HG03571 (cell line): ENCODE results near the gene AP5Z1.

Source experiments
- ATAC-seq: cut with Tn5 transposase; IDR thresholded peaks from one replicate; pipeline ENCODE4 v1.9.1; 2021; ENCODE audit not compliant: unreplicated experiment

The AP5Z1 gene

GRCh38 chr7:4819560-4820404 is 44.4 kb downstream of the AP5Z1 start:
- ATAC-seq = no peak

GRCh38 chr7:4820405-4820966 is 45.1 kb downstream of the AP5Z1 start:
- ATAC-seq = no peak

- ATAC-seq = no peak
These were observed 45.6 kb downstream of the AP5Z1 start for GRCh38 chr7:4820967-4821471.

GRCh38 chr7:4822677-4823076 is 47.3 kb downstream of the AP5Z1 start:
- no peak for ATAC-seq

GRCh38 chr7:4823441-4824119 is 48.2 kb downstream of the AP5Z1 start:
- no peak for ATAC-seq

GRCh38 chr7:4824120-4824775 is 48.8 kb downstream of the AP5Z1 start:
- no peak for ATAC-seq

- ATAC-seq = no peak
These were observed 49.7 kb downstream of the AP5Z1 start for GRCh38 chr7:4825081-4825480.

GRCh38 chr7:4828720-4829383 is 53.4 kb downstream of the AP5Z1 start:
- ATAC-seq = no peak

GRCh38 chr7:4830176-4830575 is 54.8 kb downstream of the AP5Z1 start:
- no peak for ATAC-seq

GRCh38 chr7:4831723-4832495 is 56.5 kb downstream of the AP5Z1 start:
- no peak for ATAC-seq

GRCh38 chr7:4832711-4833110 is 57.3 kb downstream of the AP5Z1 start:
- no peak for ATAC-seq

- no peak for ATAC-seq
These were observed 57.8 kb downstream of the AP5Z1 start for GRCh38 chr7:4833176-4833575.

- no peak for ATAC-seq
These were observed 58.5 kb downstream of the AP5Z1 start for GRCh38 chr7:4833691-4834600.

GRCh38 chr7:4834601-4835397 is 59.4 kb downstream of the AP5Z1 start:
- ATAC-seq = no peak

GRCh38 chr7:4835398-4836205 is 60.2 kb downstream of the AP5Z1 start:
- no peak for ATAC-seq

- ATAC-seq = no peak
These were observed 60.8 kb downstream of the AP5Z1 start for GRCh38 chr7:4836206-4836661.
